Measurements from ENCODE around the gene LPP.

The LPP gene

DNA sequence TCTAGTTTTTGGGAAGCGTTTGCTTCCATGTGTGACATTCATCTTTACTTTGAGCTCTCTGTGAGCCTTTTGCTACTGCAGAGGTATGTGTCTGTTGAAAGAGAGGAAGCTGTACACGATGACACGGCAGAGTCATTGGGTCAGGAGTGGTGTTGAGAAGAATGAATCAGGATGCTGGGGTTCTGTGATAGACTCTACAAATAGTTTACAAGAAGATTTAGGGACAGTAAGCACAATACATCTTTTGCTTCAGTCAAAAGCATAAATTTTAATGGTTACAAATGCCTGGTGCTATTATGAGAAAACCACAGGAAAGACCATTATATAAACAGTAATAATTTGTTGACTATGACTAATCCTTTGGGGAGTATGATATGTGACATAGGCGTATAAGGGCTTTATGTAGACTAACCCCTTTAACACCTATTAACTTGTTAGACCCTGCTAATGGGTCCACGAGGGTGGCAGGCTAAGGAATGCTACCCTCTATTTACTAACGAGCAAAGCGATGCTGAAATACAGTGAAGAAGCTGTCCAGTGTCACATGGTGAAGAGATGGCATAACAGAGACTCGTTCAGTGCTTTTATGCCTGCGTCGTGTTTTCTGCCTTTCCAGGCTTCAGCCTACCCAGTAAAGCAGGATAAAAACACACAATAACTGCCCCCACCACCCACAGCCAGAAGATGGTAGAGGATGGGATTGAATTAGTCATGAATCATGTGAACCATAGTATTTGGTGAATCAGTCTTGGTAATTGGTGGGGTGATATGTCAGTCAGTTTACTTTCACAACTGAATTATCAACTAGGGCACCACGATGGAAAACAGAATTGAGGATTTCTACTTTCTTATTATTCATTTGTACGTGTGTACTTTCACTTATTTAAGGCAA, 118.8 kb downstream of the LPP start:
- no peak for DNase-seq (ENCODE audit: low read depth)

DNA sequence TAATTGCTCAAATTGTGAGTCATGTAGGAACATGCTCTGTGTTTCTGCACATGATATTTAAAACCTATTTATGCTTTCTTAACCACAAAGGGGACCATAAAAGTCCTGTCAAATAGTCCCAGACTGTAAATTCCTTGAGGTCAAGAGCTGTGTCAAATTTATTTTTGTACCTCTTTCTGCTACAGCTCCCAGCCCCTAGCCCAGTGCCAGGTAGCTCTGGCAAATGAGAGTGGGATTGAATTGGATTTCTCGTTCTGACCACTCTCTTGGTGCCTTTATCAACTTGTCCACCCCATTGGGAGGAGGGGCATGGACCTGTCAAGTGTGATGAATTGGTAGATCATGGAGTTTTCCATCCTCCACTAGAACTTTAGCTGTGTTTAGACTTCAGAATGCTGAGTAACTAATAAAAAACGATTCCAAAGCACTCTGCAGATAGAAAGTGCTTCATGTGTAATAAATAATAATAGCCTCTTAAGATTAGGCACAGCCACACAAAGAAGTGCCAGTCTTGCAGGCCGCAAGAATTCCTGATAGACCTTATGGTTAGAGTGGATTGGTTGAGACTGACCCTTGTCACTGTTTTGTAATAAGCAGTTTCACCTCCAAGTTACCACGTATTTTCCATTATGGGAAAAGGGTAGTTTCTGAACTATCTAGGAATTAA, 120.4 kb downstream of the LPP start:
- DNase-seq (ENCODE audit: low read depth) = no peak

DNA sequence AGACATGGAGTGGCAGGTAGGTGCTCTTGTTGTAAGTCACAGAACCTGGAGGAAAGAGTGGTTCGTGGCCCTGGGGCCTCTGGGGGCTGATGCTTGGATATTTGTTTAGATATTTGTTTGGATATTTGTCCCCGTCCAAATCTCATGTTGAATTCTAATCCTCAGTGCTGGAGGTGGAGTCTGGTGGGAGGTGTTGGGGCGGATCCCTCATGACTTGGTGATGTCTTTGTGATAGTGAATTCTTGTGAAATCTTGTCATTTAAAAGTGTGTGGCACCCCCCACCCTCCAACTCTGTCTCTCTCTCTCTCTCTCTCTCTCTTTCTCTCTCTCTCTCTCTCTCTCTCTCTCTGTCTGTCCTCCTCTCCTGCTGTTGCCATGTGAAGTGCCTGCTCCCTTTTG, 122.4 kb downstream of the LPP start:
- no peak for DNase-seq (ENCODE audit: low read depth)

DNA sequence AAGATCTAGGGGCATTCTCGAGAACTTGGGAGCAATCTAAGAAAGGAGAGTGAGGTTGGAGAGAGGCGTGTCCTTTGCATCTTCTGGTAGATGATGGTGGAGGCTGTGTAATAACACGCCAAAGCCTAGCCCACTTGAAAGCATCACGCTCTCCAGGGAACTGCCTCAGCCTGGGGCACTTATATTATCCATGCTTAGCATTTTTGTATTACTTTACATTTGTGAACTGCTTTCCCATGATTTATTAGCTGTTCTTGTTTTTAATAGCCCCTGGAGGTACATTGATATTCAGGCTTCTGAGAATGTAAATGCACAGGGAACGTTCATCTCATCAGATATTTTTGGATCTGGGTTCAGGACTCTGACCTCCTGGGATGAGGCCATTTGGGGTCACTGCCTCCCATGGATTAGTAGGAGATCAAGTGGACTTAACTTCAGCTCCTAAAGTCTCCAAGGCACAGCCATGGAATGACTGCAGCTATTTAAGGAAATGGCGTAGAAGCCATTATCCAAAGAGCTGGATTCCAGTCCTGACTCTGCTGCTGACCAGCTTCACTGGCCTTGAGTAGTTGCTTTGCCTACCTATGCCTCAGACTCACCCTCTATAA, 124.9 kb downstream of the LPP start:
- no peak for DNase-seq (ENCODE audit: low read depth)

DNA sequence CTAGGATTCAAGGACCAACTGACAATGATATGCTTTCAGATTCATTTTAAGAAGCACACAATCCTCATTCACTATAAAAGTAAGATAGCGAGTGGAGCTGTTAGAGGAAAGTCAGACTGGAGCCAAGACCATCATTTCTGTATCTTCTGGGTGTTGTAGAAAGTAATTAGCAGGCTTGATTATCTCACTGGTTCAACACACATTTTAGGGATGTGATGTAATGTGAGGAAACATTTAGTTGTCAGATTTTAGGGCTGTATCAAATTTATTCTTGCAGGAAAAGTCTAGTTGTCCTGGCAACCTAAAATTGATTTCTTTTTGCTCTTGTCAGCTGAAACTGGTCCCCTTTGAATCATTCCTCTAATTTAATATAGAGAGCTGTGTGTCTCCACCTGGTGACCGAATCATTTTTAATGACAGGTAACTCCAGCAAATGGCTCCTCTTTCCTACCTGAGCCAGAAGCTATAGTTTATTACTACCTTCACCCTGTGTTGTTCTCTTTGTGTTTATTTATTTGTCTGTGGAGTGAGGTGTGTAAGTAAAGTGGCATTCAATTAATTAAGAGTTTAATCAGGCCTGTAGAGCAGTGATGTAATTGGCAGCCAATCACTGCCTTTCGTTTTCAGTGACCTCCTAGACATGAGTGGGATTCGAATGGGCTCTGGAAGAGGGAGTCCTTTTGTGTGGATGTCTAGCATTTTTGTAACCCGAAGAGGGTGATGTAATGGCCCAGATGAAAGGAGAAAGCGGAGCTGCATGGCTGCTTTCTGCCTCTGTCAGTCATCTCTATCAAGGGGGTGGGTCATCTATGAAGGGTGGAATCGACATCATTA, 125.8 kb downstream of the LPP start:
- no peak for DNase-seq (ENCODE audit: low read depth)

DNA sequence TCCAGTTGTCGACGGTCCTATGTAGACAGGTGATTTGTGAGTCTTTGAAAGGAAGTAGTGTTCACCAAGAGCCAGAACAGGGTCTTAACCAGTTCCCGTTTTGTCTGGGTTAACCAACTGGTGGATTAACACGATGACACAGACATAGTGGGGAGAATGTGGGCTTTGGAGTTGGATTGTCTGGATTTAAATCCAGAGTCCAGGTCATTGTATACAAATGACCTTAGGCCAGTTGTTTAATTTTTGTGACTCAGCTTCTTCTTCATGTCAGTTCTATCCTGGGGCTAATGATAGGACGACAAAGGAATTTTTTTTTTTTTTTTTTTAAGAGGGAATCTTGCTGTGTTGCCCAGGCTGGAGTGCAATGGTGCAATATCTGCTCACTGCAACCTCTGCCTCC, 126.7 kb downstream of the LPP start:
- no peak for DNase-seq (ENCODE audit: low read depth)

DNA sequence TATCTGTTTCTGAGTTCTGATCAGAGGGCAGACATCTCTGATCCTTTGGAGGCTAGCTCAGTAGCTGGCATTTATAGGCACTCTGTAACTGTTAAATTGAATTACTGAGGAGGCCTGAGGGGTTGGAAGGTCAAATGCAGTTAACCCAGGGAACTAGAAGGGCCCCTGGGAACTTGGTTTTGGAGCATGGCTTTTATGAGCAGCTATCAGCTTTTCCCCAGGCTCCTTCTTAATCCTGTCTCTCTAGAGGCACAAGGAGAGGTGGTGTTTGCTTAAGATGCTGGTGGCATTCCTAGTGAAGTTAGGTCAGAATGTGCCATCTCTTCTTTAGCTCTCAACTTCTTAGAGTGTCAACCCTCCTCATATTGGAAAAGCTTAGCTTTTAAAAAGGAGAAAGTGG, 128.9 kb downstream of the LPP start:
- DNase-seq (ENCODE audit: low read depth) = no peak

DNA sequence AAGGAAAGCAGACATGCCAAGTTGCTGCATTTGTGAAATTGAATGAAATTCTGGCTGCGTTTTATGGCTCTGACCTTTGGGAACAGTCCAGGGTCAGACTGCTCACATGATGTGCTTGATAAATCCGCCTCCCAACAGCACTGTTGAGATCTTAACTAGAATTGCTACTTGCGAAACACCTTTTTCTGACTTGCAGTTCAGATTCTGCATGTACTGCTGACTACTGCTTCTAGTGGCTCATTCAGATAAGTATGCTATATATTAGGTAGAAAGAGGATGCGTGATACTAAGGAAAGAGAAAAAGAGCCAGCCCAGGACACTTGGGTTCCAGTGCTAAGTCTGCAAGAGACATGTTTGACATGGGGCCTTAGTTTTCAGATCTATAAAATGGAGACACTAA, 129.4 kb downstream of the LPP start:
- no peak for DNase-seq (ENCODE audit: low read depth)

DNA sequence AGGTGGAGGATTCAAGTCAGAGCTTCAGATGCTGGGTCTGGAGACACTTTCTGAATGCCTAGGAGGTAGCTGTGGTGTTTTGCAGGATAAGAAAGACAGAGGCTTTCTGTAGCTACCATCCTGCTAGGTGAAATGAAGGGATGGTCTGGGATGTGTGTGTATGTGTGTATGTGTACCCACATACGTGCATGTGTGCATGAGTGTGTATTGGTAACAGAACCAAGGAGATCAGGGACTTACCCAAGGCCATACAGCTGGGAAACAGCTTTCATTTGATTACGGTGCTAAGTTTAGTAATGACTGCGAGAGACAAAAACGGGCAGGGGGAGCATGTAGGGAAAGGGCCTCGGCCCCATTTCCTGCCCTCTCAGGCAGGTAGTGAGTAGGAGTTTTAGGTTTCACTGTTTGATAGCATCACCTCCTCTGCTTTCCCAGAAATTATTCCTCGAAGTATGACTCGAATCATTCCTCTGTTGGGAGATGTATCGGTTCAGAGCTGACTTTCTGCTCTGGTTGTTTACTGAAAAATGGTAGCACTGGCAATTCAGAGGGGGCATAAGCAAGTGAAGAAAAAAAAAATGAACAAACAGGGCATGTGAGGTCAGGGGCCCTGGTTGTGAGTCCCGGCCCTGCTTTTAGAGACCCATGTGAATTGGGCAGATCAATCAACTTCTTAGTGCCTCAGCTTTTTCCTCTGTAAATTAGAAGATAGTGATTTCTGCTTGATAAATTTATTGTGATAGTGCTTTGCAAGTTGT, 130.7 kb downstream of the LPP start:
- no peak for DNase-seq (ENCODE audit: low read depth)

DNA sequence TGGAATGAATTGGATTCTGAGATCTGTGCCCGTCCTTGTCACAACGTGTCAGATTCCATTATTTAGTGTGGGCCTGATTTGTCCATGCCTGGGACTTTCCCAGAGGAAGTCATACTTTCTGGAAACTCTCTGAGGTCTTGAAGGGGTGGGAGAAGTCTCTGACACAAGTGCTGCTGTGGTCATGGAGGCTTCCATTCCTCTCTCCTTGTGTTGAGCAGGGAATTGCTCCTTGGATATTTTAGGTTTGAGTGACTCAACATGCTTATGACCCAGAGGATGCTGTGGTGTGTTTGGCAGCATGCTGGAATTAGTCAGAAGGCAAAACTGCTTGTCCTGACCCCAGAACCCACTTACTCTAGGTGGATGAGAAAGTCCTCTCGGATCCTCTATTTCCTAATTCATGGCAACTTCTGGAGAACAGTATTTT, 132.1 kb downstream of the LPP start:
- DNase-seq (ENCODE audit: low read depth) = peak; percentile 88

DNA sequence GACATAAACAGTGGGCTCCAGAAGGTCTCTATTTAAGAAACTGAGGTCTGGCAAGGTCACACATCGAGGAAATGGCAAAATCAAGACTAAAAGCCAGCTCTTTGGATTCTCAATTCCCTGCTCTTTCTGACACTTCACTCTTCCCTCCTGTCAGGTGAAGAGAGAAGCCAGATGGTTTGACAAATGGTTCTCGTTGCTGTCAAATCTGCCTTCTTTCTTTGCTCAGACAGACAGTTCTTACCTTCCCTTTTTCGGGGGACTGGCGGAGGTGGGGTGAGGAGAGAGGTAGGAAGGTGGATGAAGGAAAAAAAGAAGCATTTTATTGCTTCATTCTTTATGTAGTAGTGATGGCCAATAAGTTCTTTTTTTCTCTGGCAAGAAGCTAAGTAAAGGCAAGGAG, 133.4 kb downstream of the LPP start:
- no peak for DNase-seq (ENCODE audit: low read depth)

DNA sequence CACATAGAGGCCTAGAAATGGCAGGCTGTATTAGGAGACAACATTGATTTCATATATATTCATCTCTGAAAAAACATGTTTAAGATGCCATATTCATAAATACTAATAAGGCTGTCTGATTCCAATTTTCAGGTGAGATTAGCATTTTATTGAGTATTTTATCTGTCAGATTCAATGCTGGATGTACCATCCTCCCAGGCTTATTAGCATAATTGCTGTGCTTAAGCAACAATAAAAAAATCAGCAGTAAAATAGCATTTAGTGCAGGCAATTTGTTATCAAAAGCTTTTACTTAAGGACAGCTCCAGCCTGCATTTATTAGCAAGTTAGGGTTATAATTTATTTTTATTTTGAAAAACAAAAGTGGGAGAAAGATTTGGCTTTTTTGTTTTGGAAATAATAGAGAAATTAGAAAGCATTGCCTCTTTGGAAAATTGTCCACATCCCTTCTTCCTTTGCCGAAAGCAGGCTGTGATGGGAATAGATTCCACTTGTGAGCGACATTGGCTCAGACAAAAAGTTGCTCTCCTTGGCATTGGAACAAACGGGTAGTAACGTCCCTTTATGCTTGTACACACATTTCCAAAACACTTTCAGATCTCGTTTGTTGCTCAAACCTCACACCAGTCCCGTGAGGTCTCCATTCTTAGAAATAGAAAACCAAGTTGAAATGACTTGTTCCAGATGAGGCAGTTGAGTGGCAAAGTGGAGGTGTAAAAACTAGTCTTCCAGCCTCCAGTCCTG, 134.0 kb downstream of the LPP start:
- DNase-seq (ENCODE audit: low read depth) = no peak

DNA sequence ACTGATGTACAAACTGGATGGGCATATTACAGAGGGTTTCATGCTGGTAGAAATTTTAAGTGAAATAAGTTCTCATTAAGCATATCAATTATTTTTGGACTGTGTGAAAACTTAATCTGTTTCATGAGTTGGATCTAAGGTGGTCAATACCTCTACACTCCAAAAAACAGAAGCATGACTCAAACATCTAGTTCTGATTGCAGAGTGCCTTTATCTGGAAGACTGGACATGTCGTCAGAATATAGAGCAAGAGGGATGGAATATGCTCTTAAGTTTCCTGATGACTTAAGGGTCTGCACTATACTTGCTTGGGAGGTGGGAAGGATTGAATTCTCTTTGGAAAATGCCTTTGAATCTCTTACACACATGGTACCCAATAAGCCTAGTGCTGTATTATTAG, 138.3 kb downstream of the LPP start:
- no peak for DNase-seq (ENCODE audit: low read depth)

DNA sequence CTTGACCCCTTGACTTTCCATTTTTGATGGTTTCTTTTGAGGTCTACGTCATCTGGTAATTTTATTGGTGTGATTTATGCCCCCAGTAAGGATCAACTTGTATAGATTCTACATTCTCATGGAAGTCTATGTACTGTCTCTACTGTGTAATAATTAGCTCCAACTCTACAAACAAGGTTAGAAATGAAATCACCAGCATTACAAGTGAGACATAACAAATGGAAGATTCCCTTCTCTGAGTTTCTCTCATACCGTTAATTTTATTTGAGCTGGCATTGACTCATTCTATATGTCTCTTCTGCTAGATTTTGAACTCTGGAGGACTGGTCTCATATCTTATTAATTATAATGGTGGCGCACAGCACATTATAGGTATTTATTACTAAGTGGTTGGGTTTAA, 138.9 kb downstream of the LPP start:
- no peak for DNase-seq (ENCODE audit: low read depth)

DNA sequence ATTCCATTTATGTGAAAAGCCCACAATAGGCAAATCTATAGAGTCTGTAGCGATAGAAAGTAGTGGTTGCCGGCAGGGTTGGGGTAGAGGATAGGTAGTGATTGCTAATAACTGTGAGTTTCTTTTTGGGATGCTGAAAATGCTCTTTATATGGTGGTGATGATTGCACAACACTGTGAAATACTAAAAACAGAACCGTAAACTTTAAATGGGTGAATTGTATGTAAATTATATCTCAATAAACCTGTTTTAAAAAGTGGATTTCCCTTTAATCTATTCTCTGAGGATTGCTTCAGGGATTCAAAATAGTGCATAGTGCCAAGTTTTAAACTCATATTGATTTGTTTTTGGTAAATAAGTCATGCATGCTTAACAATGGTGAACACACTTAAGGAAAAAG, 140.2 kb downstream of the LPP start:
- DNase-seq (ENCODE audit: low read depth) = no peak

DNA sequence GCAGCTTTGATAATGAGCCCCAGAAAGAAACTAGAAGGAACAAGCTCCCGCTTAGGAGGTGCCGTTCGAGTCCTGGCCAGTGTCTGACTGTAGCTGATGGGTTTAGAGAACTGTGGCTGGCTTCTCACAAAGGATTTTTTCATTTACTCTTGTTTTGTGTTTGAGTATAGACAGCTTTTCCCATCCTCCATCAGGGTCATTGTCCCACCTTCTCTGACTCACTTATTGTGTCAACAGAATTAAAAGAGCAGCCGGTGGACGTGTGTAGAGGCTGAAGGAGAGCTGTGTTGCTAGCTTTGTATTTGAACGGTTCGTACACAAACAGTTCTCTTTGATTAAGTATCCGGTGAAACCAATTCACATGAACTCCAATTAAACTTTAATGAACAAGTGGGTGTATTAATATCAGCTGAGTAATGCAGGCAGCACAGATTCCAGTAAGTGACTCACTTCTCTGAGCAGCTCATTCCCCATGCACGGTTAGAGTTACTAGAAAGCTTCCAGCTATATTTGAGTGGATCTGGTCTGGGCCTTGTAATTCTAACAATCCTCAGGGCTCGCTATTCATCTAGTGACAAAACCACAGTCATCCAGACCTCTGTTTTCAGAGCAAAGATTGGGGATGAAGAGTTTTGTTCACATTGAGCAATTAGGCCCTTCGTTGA, 141.0 kb downstream of the LPP start:
- DNase-seq (ENCODE audit: low read depth) = peak; percentile 80

DNA sequence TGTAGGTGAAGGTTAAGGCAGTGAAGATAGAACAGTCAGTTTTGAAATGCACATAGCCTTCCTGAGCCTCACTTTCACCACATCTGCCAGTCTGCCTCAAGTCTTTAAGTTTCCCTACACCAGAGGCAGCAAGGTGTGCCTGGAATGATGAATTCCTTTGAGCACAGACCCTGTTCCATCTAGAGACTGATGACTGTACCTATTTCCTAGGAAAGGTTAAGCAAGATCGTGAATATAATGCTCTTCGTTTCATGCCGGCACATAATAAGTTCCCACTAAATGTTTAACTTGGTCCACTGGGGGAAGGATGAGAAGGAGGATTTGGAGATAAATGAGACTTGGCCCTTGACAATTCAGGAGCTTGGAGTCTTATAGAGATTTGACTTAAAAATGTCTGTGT, 141.9 kb downstream of the LPP start:
- no peak for DNase-seq (ENCODE audit: low read depth)

DNA sequence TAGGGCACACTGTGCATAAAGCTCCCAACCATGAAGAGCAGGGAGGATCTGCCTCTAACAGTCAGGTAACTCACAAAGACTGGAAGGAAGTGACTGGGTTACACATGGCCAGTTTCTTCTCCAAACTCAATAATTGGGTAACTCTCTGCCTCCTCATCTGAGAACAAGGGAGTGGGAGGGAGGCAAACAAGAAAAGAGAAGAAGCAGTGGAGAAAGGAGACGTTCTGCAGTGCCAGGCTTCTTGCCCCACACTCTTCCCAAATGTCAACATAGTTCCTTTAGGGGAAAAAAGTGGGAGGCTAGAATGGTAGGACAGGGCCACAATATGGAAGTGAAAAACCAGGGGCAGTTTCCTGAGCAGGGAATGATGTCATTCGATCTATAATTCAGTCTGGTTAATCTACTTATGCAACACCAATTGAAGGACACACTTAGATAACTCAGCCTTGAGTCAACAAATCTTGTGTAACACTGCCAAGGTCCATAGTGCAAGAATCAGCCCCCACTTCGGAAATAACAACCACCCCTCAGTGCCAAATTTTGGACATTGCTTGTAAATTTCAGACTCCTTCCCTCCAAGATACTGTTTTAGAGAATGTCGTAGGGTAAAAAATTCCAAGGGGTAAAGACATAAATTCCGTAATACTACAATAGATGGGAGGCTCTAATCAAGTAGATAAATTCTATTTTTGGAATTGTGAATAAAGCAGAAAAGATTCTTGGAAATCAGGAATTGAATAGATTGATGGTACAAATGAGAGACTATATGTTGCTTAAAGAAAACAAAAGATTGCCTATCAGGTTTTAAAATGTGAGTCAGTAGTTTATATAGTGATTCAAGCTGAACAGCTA, 143.0 kb downstream of the LPP start:
- no peak for DNase-seq (ENCODE audit: low read depth)

DNA sequence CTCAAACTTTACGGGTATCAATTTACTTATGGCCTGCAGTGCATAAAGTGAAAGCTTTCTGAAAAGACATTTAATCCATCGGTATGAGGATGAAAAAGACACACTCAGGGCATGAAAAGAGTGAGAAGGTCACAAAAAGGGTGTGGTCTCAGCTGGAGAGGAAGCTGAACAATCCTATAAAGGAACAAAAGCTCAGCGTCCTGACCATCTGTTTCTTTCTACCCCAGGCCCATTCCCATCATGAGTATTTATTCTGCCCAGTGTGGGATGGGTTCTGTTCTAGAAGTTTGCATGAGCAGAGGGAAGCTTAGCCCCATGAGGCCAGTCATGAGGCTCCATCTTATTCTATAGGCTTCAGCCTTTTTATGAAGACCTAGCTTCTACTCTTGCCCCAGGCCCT, 144.6 kb downstream of the LPP start:
- DNase-seq (ENCODE audit: low read depth) = no peak
